ENCODE measurements around the gene VPS37C. TPM values are rescaled to one million over a fixed set of nuclear protein-coding genes. Genes with fewer than 3 reads are reported as not detected.

The VPS37C gene
- total RNA-seq, 1 experiment from 2014 or later, result 23.1 TPM

DNA sequence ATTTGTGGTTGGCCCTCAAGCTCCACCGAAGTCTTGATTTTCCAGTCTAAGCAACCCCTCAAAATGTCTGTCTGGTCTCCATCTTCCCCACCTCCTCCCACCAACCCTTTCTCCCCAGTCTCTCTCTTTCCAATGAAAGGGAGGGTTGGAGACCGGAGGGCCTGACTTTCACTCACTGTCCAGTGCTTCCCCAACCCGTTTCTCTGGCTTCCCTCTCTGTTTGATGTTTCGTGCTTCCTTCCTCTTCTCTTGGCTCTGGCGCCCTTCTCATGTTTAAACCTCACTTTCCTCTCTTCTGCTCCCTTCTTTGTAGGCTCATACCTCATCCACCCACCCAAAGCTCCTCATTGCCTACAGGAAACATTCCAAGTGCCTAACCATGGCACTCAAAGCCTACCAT is 11.1 kb upstream of the VPS37C start:
- ATAC-seq, result no peak
- TF ChIP-seq JUND (IDR thresholded peaks at IDR 0.05) (no peak), SRF (IDR thresholded peaks at IDR 0.05; ENCODE audit: low read depth) (no peak), POLR2A (IDR thresholded peaks at IDR 0.05; ENCODE audit: borderline replicate concordance, extremely low read depth, insufficient read depth, insufficient read length) (no peak)
- Histone ChIP-seq H3K27ac (ENCODE audit: low read depth, low read length) (no peak overlapping the region), H3K9me2 (ENCODE audit: insufficient read depth) (no peaks in the 10 kb centered on the region), H3K4me2 (ENCODE audit: low read length) (no peak overlapping the region), H4K20me1 (ENCODE audit: insufficient read depth) (no peaks in the 10 kb centered on the region), H3K9ac (ENCODE audit: low read length) (no peak overlapping the region), H3K36me3 (ENCODE audit: control insufficient read depth in 1 of 2, insufficient read depth in 2 of 2, low read length in 2 of 2) (no peaks in the 10 kb centered on the region), H3K4me3 (replicated peaks in 1 of 2; ENCODE audit: low read depth in 1 of 2, low read length in 2 of 2) (no peak overlapping the region), H3K27me3 (ENCODE audit: insufficient read depth, low read length) (no peaks in the 10 kb centered on the region), H3K4me1 (ENCODE audit: control insufficient read depth in 1 of 2, insufficient read depth in 2 of 2, low read length in 2 of 2) (no peaks in the 10 kb centered on the region), H3K79me2 (ENCODE audit: insufficient read depth, low read length) (no peaks in the 10 kb centered on the region), H2AFZ (ENCODE audit: low read depth, low read length, poor library complexity, severe bottlenecking) (no peak overlapping the region), H3K9me3 (ENCODE audit: control insufficient read depth in 1 of 2, insufficient read depth in 1 of 2, low read depth in 1 of 2, low read length in 2 of 2) (no peaks in the 10 kb centered on the region)
- intact Hi-C loops (cut with micrococcal nuclease), result no loop called here
- ChIA-PET CTCF (no interaction called here), POLR2A (no interaction called here), RAD21 (ENCODE audit: low non-redundant PET in 1 of 2, low total read pairs in 2 of 2, uncharacterized antibody in 2 of 2, unreplicated experiment in 2 of 2) (no interaction called here)
- no TSS peak for BruUV-seq (replicated peaks)
- no peak for DNase-seq (ENCODE audit: low read depth, low spot score)

DNA sequence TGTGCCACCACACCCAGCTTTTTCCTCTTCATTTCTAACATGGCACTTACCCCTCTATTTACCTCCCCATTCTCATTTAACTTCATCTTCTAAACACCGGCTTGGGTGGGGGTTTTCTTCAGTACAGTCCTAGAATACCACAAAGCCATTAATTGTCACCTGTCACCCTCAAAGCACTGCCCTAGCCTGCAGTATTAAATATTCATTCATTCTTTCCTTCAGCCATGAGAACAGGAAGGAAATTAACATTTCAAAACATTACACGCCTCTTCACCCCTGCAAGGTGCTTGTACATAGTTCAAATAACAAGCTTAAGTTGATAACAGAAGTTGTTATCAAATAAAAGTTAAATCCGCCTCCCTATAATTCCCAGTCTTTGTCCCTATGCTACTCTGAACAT is 10.7 kb upstream of the VPS37C start:
- no peaks in the 10 kb centered on the region for H3K79me2 ChIP-seq (ENCODE audit: insufficient read depth, low read length)
- no peaks in the 10 kb centered on the region for H3K27me3 ChIP-seq (ENCODE audit: insufficient read depth, low read length)
- H3K4me2 ChIP-seq (ENCODE audit: low read length), result no peak overlapping the region
- DNase-seq (ENCODE audit: low read depth, low spot score) (no peak), ATAC-seq (no peak)
- H2AFZ ChIP-seq (ENCODE audit: low read depth, low read length, poor library complexity, severe bottlenecking), result no peak overlapping the region
- H3K36me3 ChIP-seq (ENCODE audit: control insufficient read depth in 1 of 2, insufficient read depth in 2 of 2, low read length in 2 of 2), result no peaks in the 10 kb centered on the region
- BruUV-seq (replicated peaks), result no TSS peak
- no peaks in the 10 kb centered on the region for H3K9me3 ChIP-seq (ENCODE audit: control insufficient read depth in 1 of 2, insufficient read depth in 1 of 2, low read depth in 1 of 2, low read length in 2 of 2)
- no peak for TF ChIP-seq EGR1 (IDR thresholded peaks at IDR 0.05; ENCODE audit: low read depth)
- TF ChIP-seq SIN3A (IDR thresholded peaks at IDR 0.05; ENCODE audit: low read depth), result no peak
- TF ChIP-seq, protein P1, sequence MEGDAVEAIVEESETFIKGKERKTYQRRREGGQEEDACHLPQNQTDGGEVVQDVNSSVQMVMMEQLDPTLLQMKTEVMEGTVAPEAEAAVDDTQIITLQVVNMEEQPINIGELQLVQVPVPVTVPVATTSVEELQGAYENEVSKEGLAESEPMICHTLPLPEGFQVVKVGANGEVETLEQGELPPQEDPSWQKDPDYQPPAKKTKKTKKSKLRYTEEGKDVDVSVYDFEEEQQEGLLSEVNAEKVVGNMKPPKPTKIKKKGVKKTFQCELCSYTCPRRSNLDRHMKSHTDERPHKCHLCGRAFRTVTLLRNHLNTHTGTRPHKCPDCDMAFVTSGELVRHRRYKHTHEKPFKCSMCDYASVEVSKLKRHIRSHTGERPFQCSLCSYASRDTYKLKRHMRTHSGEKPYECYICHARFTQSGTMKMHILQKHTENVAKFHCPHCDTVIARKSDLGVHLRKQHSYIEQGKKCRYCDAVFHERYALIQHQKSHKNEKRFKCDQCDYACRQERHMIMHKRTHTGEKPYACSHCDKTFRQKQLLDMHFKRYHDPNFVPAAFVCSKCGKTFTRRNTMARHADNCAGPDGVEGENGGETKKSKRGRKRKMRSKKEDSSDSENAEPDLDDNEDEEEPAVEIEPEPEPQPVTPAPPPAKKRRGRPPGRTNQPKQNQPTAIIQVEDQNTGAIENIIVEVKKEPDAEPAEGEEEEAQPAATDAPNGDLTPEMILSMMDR (IDR thresholded peaks at IDR 0.05 in 2 of 3, conservative IDR thresholded peaks at IDR 0.05 in 1 of 3; ENCODE audit: borderline replicate concordance in 1 of 3, insufficient read depth in 1 of 3, low read depth in 2 of 3, low read length in 2 of 3), result no peak
- TF ChIP-seq, protein P2, sequence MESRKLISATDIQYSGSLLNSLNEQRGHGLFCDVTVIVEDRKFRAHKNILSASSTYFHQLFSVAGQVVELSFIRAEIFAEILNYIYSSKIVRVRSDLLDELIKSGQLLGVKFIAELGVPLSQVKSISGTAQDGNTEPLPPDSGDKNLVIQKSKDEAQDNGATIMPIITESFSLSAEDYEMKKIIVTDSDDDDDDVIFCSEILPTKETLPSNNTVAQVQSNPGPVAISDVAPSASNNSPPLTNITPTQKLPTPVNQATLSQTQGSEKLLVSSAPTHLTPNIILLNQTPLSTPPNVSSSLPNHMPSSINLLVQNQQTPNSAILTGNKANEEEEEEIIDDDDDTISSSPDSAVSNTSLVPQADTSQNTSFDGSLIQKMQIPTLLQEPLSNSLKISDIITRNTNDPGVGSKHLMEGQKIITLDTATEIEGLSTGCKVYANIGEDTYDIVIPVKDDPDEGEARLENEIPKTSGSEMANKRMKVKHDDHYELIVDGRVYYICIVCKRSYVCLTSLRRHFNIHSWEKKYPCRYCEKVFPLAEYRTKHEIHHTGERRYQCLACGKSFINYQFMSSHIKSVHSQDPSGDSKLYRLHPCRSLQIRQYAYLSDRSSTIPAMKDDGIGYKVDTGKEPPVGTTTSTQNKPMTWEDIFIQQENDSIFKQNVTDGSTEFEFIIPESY (IDR thresholded peaks at IDR 0.05; ENCODE audit: extremely low read depth, insufficient replicate concordance, low read length), result no peak
- no peak for TF ChIP-seq ELF1 (IDR thresholded peaks at IDR 0.05; ENCODE audit: borderline replicate concordance, low read depth)
- H3K4me3 ChIP-seq (replicated peaks in 1 of 2; ENCODE audit: low read depth in 1 of 2, low read length in 2 of 2), result no peak overlapping the region
- ChIA-PET RAD21 (ENCODE audit: low non-redundant PET in 1 of 2, low total read pairs in 2 of 2, uncharacterized antibody in 2 of 2, unreplicated experiment in 2 of 2) (no interaction called here), POLR2A (no interaction called here), CTCF (no interaction called here)
- no peak overlapping the region for H3K27ac ChIP-seq (ENCODE audit: low read depth, low read length)
- H3K9ac ChIP-seq (ENCODE audit: low read length), result no peak overlapping the region
- intact Hi-C loops (cut with micrococcal nuclease), result no loop called here
- no peaks in the 10 kb centered on the region for H4K20me1 ChIP-seq (ENCODE audit: insufficient read depth)
- no peaks in the 10 kb centered on the region for H3K4me1 ChIP-seq (ENCODE audit: control insufficient read depth in 1 of 2, insufficient read depth in 2 of 2, low read length in 2 of 2)
- H3K9me2 ChIP-seq (ENCODE audit: insufficient read depth), result no peaks in the 10 kb centered on the region

All from HCT116 (cell line).